Measurements from ENCODE around the gene SUMO3. TPM values are rescaled to one million over a fixed set of nuclear protein-coding genes. Genes with fewer than 3 reads are reported as not detected.
"Not testable (repeated sequence)": the region's sequence is repeated elsewhere in the genome, so short reads cannot be mapped to it uniquely, and the experiment has no call there.

The SUMO3 gene
- total RNA-seq, 1 donor = 86.3 TPM

DNA sequence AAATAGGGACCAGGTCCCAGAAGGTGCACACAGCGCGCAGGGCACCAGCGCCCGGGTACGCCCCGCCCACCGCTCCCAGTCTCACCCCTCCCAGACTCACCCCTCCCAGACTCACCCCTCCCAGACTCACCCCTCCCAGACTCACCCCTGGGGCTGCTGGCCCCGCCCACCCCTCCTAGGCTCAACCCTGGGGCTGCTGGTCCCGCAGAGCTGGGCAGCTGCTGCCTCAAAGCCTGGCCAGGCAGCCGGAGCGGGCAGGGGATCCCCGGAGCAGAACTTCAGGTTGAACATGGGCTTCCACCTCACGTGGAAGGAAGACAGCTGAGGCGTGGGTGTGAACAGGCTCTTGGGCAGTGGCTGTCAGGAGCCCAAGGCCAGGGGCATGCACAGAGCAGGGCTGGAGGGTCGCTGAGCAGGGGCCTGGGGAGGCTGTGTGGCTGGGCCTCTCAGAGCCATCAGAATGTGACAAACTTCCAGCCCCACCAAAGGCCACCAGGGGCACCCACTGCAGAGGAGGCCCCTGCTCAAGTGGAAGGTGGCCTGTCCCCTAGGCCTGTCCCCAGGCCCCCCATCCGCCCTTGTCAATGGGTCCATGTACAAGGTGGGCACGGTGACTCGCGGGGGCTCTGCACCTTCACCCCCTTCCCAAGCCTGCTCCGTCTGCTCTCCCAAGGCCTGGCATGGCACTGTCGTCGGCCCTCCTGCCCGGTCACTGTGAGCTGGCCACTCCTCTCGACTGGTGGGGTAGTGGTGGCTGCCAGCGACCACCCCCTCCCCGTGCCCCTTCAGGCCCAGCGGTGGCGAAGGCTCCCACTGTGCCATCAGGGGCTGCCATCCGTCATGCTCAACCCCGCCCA, 20.4 kb upstream of the SUMO3 start:
- H3K9me3 ChIP-seq (ENCODE audit: low read depth, low read length) = no peaks in the 10 kb centered on the region
- no peaks in the 10 kb centered on the region for H3K27me3 ChIP-seq (ENCODE audit: insufficient read depth, low read length)
- no peak overlapping the region for H3K4me3 ChIP-seq (ENCODE audit: low read length)
- no peaks in the 10 kb centered on the region for H3K4me1 ChIP-seq (ENCODE audit: insufficient read depth, low read length)

DNA sequence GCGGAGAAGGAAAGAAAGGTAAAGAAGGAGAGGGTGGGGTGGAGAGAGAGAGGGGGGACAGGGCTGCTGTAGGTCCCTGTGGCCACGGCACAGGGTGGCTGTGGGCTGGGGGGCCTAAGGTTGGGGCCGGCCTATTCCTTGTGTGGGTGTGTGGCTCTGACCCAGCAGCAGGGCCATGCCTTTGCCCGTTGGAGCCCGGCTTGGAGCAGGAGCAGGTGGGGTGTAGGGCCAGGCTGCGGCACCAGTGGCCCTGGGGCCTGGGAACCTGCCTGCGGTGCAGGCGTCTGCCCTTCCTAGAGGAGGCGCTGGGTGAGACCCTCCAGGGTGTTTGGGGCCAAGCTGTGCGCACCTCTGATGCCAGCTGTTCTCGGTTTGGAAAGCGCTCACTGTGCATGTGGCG, 19.7 kb upstream of the SUMO3 start:
- Histone ChIP-seq H3K27me3 (ENCODE audit: insufficient read depth, low read length) (no peaks in the 10 kb centered on the region), H3K9me3 (ENCODE audit: low read depth, low read length) (no peaks in the 10 kb centered on the region), H3K4me1 (ENCODE audit: insufficient read depth, low read length) (no peaks in the 10 kb centered on the region), H3K4me3 (ENCODE audit: low read length) (no peak overlapping the region)

DNA sequence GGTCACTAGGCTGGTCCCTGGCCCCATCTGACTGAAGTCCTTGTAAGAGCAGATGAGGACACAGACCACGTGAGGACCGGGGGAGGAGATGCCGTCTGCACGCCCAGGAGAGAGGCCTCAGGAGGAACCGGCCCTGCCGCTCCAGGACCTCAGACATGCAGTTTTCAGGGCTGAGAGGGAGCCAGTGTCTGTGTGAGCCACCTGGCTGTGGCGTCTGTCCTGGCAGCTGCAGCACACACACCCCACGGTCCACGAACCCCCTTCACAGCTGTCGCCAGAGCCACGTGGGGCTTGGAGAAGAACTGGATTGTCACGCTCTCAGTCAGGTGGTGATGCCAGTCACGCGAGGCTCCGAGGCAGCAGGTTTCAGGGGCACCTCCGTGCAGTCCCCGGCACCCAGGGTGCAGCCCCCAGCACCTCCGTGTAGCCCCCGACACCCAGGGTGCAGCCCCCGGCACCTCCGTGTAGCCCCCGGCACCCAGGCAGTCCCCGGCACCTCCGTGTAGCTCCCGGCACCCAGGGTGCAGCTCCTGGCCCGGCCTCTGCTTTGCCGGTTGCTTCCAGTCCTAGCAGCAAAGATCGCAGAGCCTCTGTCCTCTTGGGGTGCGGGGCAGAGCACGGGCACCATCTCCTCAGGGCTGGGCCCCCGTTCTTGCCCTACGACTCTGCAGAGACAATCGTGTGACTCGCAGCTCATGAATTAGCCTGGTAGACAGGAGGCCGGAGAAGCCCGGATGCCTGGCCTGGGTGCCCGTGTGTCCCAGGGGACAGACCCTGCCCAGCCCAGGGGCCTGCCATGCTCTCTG, 19.0 kb upstream of the SUMO3 start:
- Histone ChIP-seq H3K4me1 (ENCODE audit: insufficient read depth, low read length) (peaks cover 3% of the 10 kb centered on the region), H3K27me3 (ENCODE audit: insufficient read depth, low read length) (no peaks in the 10 kb centered on the region), H3K4me3 (ENCODE audit: low read length) (no peak overlapping the region), H3K9me3 (ENCODE audit: low read depth, low read length) (no peaks in the 10 kb centered on the region)

DNA sequence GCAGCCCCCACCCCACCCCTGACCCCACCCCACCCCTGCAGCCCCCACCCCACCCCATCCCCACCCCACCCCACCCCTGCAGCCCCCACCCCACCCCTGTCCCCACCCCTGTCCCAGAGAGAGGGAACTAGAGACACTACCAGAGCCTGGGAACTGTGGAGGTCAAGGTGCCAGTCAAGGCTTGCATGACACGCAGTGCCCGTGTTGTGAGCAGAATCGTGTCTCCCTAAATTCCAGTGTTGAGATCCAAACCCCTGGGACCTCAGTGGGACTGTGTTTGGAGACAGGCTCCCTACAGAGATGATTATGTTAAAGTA, 18.4 kb upstream of the SUMO3 start:
- peaks cover 8% of the 10 kb centered on the region for H3K4me1 ChIP-seq (ENCODE audit: insufficient read depth, low read length)
- H3K9me3 ChIP-seq (ENCODE audit: low read depth, low read length) = no peaks in the 10 kb centered on the region
- H3K4me3 ChIP-seq (ENCODE audit: low read length) = no peak overlapping the region
- no peaks in the 10 kb centered on the region for H3K27me3 ChIP-seq (ENCODE audit: insufficient read depth, low read length)

DNA sequence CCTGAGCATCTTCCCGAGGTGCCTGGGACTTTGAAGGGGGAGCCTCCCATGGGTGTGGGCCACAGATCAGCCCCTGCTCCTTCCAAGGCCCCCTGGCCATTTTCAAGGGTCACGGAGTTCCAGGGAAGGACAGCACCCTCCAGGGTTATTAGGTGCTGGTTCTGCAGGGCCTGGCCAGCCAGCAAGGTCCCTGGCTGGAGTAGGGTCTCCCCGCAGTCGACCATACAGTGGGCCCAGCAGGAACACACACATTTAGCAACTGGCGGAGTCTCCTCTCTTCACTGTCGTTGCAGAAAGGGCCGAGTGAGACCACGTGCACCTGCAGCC, 17.7 kb upstream of the SUMO3 start:
- H3K27me3 ChIP-seq (ENCODE audit: insufficient read depth, low read length) = no peaks in the 10 kb centered on the region
- no peaks in the 10 kb centered on the region for H3K9me3 ChIP-seq (ENCODE audit: low read depth, low read length)
- no peak overlapping the region for H3K4me3 ChIP-seq (ENCODE audit: low read length)
- H3K4me1 ChIP-seq (ENCODE audit: insufficient read depth, low read length) = peaks cover 10% of the 10 kb centered on the region

DNA sequence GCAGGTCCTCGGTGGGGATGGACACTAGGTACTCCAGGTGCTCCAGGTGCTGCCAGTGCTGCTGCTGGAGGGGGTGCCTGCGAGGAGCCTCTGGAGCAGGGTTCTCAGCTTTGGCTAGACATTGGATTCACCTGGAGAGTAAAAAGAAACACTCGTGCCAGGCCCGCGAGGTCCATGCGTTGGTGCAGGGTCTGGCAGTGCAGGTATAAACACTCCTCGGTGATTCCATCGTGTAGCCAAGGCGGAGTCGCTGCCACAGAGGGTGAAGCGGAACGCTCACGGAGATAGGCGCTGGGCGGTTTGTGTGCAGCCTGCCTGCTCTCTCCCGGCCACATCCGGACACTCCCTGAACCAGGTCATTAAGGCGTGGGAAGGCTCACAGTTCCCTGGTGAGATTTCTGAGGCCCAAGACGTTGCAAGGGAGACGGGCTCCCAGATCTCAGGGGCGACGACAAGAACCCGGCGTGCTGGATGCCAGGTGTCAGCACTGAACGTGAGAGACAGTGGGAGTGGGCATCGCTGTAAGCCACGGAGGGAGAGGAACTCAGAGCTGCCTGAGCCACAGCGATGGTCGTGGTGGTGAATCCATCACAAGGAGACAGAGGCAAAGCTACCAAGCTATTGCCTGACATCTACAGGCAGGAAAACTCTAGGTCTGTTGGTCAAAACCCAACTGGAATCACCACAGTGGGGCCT, 17.2 kb upstream of the SUMO3 start:
- no peak overlapping the region for H3K4me3 ChIP-seq (ENCODE audit: low read length)
- peaks cover 10% of the 10 kb centered on the region for H3K4me1 ChIP-seq (ENCODE audit: insufficient read depth, low read length)

DNA sequence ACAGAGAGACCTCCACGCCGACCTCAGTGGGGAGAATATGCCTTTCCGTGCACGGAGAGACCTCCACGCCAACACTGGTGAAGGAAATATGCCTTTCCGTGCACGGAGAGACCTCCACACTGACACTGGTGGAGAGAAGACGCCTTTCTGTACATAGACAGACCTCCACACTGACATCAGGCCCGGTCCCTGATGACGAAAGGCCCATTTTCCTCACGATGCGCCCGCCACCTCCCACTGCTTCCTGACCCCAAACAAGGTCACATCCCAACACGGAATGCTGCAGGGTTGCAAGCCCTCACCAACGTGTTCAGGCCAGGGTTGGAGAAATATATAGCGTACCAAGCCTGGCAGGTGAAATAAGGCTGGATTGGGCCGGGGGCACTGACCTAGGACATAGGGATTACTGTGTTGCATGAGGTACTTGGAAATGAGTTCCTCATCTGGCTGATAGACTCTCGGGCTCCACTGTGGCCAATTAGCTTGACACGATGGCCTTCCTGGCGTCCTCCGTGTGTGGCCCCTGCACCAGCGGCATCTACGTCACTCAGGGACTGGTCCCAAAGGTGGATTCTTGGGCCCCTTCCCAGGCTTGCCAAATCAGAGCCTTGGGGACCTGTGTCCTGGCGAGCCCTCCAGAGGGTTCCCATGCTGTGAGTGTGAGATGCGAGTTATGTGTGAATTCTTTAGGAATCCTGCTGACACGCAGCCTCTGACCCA, 16.5 kb upstream of the SUMO3 start:
- H3K27me3 ChIP-seq (ENCODE audit: insufficient read depth, low read length) = no peaks in the 10 kb centered on the region
- H3K4me3 ChIP-seq (ENCODE audit: low read length) = no peak overlapping the region
- H3K9me3 ChIP-seq (ENCODE audit: low read depth, low read length) = no peaks in the 10 kb centered on the region

More for the DNA sequence above, 17.2 kb upstream of the SUMO3 start:
- Histone ChIP-seq H3K27me3 (ENCODE audit: insufficient read depth, low read length) (no peaks in the 10 kb centered on the region), H3K9me3 (ENCODE audit: low read depth, low read length) (no peaks in the 10 kb centered on the region)

DNA sequence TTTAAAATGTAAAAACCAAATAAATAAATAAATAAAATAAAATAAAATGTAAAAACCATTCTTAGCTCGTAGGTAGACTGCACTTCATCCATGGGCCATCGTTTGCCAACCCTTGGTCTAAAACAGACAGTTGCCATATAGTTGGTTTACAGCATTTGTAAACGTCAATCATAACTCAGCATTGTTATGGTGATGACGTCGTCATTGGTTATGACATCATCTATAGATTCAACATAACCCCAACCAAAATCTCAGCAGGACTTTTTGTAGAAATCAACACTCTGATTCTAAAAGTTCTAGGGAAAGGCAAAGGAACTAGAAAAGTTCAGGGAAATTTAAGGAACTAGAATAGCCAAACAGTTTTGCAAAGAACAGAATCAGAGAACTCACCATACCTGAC, 15.8 kb upstream of the SUMO3 start:
- H3K4me1 ChIP-seq (ENCODE audit: insufficient read depth, low read length) = peaks cover 10% of the 10 kb centered on the region

More for the DNA sequence above, 16.5 kb upstream of the SUMO3 start:
- peaks cover 10% of the 10 kb centered on the region for H3K4me1 ChIP-seq (ENCODE audit: insufficient read depth, low read length)

DNA sequence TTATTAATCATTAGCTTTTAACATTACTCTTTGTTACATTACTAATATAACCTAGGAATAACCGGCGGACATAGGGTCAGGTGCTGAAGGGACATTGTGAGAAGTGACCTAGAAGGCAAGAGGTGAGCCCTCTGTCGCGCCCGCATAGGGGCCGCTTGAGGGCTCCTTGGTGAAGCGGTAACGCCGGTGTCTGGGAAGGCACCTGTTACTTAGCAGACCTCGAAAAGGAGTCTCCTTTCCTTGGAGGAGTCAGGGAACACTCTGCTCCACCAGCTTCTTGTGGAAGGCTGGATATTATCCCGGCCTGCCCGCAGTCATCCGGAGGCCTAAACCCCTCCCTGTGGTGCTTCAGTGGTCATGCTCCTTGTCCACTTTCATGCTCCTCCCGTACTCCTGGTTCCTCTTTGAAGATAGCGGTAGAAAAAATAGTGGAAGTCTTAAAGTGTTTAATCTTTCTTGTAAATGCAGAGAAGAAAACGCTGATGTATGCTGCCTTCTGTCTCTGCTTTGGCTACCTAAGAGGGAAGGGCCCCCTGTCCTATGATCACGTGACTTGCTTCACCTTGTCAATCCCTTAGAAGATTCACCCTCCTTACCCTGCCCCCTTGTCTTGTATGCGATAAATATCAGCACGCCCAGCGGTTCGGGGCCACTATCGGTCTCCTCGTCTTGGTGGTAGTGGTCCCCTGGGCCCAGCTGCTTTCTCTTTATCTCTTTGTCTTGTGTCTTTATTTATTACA, 14.8 kb upstream of the SUMO3 start:
- peaks cover 12% of the 10 kb centered on the region for H3K9me3 ChIP-seq (ENCODE audit: low read depth, low read length)
- not testable (repeated sequence) for H3K4me3 ChIP-seq (ENCODE audit: low read length); H3K27me3 ChIP-seq (ENCODE audit: insufficient read depth, low read length)
- H3K4me1 ChIP-seq (ENCODE audit: insufficient read depth, low read length) = peaks cover 10% of the 10 kb centered on the region

More for the DNA sequence above, 15.8 kb upstream of the SUMO3 start:
- Histone ChIP-seq H3K27me3 (ENCODE audit: insufficient read depth, low read length) (no peaks in the 10 kb centered on the region), H3K4me3 (ENCODE audit: low read length) (no peak overlapping the region), H3K9me3 (ENCODE audit: low read depth, low read length) (peaks cover 2% of the 10 kb centered on the region)

DNA sequence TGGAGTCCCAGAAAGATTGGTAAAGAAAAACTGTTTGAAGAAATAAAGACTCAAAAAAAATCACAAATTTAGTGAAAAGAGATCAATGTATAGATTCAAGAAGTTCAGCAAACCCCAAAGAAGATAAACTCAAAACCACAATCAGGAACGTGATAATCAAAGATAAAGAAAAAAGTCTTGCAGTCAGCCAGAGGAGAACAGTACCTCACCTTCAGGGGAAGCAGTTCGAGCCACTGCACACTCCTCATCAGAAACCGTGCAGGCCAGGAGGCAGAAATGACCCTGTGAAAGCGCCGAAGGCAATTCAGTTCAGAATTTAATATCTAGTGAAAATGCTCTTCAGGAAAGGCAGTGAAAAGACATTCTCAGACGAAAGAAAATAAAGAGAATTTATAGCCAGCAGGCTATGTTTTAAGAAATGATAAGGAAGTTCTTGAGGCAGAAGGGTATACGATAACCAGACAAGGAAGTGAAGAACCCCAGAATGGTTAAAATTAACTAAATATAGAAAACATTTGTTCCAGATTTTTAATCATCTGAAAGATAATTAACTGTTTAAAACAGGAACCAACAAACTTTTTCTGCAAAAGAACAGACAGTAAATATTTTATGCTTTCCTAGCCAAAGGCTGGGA, 13.5 kb upstream of the SUMO3 start:
- H3K4me3 ChIP-seq (ENCODE audit: low read length) = no peak overlapping the region
- no peaks in the 10 kb centered on the region for H3K27me3 ChIP-seq (ENCODE audit: insufficient read depth, low read length)
- peaks cover 10% of the 10 kb centered on the region for H3K4me1 ChIP-seq (ENCODE audit: insufficient read depth, low read length)
- H3K9me3 ChIP-seq (ENCODE audit: low read depth, low read length) = peaks cover 14% of the 10 kb centered on the region

DNA sequence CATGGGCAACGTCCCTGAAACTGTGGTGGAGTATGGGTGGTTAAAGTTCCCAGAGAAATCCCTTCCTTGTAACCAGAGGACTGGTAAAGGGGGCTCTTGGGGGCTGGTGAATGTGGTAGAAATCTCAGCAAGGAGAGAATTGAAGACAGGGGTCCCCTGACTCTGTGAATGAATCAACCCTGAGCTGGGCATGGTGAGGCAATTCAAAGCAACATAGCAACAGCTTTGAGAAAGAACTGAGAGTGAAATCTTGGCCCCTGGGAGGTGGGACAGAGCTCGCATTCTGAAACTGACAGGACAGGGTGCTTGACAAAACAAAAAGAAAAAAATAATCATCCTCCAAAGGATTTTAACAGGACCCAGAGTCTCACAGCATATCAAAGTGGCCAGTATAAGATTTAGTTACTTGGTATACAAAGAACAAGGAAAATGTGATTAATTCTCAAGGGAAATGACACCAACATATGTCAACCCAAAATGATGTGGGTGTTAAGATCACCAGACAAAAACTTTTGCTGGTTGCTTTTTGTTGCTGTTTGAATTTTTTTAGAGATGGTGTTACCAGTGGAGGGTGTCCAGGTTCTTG, 11.7 kb upstream of the SUMO3 start:
- H3K4me3 ChIP-seq (ENCODE audit: low read length) = no peak overlapping the region
- peaks cover 14% of the 10 kb centered on the region for H3K9me3 ChIP-seq (ENCODE audit: low read depth, low read length)
- H3K27me3 ChIP-seq (ENCODE audit: insufficient read depth, low read length) = no peaks in the 10 kb centered on the region
- H3K4me1 ChIP-seq (ENCODE audit: insufficient read depth, low read length) = peaks cover 10% of the 10 kb centered on the region

DNA sequence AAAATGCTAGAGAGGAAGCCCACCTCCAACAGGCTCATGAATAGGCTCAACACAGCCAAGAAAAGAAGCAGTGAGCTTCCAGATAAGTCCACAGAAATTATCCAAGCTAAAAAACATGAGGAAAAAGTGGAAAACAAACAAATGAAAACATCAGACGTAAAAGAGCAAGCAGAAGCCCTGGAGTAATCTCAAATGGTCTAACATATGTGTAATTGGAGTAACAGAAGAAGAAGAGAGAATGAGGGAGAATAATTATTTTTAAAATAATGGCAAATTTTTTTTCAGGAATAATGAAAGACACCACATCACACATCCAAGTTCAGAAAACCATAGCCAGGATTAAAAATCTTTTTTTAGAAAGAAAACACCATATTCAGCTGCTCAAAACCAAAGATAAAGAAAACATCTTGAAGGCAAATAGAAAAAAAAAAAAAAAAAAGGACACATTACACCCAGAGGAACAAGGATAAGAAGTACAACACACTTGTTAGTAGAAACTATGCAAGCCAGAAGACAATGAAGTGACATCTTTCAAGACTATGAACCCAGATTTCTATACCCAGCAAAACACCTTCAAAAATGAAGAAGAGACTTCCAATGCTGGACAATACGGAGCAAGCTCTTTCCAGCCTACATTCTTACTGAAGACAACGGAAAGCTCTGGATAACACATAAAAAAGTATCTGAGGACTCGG, 10.6 kb upstream of the SUMO3 start:
- H3K9me3 ChIP-seq (ENCODE audit: low read depth, low read length) = peaks cover 14% of the 10 kb centered on the region
- peaks cover 10% of the 10 kb centered on the region for H3K4me1 ChIP-seq (ENCODE audit: insufficient read depth, low read length)
- no peak overlapping the region for H3K4me3 ChIP-seq (ENCODE audit: low read length)
- no peaks in the 10 kb centered on the region for H3K27me3 ChIP-seq (ENCODE audit: insufficient read depth, low read length)

DNA sequence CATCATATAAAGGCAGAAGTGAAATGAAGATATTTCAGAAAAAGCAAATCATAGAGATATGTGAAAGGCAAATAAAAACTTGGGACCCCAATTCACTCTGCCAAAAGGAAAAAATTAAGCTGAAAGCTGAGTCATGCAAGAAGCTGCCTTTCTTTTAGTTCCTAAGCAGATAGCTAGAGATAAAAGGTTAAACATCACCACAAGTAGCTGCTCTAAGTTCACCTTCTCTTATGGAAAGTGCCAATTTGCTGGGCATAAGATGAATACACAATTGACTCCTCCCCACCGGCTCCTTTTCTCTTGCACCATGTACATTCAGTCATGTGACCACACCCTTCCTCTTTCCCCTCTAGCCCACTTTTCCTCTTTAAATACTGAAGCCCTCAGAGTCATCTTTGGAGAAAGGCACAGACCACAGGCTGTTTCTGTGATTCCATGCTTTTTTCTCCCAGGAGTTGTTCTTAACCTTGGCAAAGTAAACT, 5.4 kb upstream of the SUMO3 start:
- peaks cover 7% of the 10 kb centered on the region for H3K4me1 ChIP-seq (ENCODE audit: insufficient read depth, low read length)
- H3K4me3 ChIP-seq (ENCODE audit: low read length) = no peak overlapping the region
- H3K9me3 ChIP-seq (ENCODE audit: low read depth, low read length) = peaks cover 17% of the 10 kb centered on the region
- no peaks in the 10 kb centered on the region for H3K27me3 ChIP-seq (ENCODE audit: insufficient read depth, low read length)

Measured in mononuclear cell (primary cell).